Amniotic epithelial cell (primary cell): Measurements from ENCODE around the gene SEMG1.

Source experiments
- DNase-seq: peaks from one replicate; pipeline ENCODE4 v3.0.0-alpha.2; 2010; ENCODE audit warnings: low read depth

The SEMG1 gene, protein sequence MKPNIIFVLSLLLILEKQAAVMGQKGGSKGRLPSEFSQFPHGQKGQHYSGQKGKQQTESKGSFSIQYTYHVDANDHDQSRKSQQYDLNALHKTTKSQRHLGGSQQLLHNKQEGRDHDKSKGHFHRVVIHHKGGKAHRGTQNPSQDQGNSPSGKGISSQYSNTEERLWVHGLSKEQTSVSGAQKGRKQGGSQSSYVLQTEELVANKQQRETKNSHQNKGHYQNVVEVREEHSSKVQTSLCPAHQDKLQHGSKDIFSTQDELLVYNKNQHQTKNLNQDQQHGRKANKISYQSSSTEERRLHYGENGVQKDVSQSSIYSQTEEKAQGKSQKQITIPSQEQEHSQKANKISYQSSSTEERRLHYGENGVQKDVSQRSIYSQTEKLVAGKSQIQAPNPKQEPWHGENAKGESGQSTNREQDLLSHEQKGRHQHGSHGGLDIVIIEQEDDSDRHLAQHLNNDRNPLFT

DNA sequence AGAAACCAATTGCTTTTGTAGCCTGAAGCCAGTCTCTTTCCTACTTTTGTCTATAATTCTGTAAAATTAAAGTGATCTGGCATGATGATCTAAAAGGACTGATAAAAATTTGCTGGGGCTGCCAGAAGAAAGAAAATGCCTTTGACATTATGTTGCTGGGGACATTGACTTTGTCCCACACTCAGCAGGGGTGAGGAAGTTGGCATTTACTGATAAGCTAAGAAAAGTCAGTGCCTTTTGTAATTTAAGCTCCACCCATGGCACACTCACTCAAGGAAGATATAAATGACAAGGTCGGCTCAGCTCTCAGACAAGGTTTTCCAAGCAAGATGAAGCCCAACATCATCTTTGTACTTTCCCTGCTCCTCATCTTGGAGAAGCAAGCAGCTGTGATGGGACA is at the start of gene SEMG1:
TSS of gene SEMG1 (plus strand) at position 309 of the 400 bp plus-strand sequence. CDS start at position 330, 21 bp downstream.
- no peak for DNase-seq

DNA sequence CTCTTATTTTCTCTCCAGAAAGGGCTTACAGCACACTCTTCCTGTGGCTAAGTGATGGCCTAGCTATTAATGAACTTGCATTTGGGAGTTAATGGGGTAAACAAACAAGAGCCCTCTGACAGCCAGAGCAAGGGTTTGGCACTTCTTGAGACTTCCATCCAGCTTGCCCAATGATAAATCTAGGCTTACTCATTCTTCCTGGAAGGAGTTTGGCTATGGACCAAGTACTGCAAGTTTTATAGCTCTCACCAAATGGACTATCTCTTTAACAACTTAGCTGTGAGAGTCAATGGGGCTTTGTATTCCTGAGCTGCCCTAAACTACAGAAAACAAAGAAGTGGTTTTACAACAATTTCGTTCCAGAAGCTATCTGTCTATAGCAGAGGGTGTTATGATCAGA is 48.9 kb upstream of the SEMG1 start:
- peak; percentile 86 for DNase-seq

DNA sequence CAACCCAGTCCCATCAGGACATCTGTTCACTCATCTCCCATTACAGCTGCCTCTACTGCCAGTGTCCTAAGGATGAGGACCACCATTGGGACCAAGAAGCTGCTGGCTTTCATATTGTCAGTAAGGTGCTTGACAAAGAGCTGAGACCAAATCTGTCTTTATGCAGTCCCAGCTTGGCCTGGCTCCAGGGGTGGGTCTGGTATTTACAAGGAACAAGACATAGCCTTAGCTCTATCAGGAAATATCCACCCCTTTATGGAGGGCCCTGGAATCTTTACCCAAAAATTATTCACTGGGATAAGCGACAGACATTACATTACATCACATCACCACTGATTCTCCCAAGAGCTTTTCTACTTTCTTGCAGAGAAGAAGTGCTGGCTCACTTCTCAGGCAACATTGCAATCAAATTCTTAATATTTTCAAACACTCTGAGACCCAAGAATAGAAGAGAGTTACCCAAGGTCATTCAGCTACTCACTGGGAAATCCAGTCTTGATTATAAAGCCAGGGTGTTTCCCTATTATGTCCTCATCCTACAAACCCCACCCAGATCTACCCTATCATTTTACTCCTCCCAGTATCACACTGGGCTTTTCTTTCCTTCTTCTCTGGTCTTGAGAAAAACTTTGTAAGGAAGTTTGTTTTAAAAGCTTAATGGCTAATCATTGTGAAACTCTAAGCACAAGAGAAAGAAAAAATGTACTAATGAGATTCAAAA is 43.6 kb upstream of the SEMG1 start:
- DNase-seq, result no peak

DNA sequence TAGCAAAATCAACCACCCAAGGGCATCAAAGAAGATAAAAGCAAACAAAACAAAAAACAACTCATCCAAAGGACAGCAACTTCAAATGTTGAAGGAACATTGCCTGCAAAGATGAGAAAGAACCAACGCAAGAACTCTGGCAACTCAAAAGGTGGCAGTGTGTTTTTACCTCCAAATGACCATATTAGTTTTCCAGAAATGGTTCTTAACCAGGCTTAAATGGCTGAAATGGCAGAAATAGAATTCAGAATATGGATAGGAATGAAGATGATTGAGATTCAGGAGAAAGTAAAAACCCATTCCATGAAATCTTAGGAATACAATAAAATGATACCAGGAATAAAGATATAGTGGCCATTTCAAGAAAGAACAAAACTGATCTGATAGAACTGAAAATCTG is 41.9 kb upstream of the SEMG1 start:
- no peak for DNase-seq

DNA sequence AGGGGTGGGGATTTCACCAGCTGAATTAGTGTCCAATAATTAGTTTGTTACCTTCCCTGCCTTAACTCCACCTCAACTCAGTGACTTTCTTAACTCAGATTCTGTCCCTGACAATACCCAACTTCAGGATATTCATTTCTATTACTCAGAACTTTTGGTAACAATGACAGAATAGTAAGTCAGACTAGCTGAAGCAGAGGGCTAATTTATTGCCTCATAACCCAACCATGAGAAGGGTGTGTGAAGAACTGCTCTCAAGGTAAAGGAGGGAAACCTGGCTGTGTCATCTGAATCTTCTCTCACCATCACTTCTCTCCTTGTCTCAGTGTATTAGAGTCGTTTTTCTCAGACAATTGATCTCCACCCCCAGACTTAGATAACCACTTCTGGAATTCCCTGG is 33.3 kb upstream of the SEMG1 start:
- no peak for DNase-seq

DNA sequence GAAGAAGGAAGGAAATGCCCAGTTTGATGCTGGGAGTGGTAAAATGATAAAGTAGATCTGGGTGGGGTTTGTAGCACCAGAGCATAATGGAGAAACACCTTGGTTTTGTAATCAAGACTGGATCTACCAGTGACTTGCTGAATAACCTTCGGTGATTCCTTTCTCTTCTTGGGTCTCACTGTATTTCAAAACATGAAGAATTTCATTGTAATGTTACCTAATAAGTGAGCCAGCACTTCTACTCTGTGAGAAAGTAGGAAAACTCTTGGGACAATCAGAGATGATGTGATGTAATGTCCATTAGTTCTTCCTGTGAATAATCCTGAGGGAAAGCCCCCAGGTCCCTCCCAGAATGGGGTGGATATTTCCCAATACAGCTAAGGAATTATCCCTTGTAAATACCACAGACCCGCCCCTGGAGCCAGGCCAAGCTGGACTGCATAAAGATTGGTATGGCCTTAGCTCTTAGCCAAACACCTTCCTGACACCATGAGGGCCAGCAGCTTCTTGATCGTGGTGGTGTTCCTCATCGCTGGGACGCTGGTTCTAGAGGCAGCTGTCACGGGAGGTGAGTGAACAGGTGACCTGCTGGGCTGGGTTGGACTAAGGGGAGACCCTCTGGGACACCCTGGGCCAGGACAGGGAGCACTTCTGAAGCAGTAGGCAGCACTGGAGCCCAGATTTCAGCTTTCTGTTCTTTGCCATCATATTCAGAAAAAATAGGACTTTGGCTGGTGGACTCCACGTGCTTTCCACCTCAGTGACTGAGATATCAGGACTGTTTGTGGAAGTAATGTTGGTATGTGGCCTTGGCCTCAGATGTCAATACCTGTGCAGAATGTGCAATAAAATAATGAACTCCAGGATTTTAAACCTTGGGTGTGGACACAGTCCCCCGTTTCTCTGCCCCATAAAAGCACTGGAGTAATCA is 32.1 kb upstream of the SEMG1 start, which contains the start of gene PI3:
TSS of gene PI3 (plus strand) at position 469 of the 931 bp plus-strand sequence. CDS start at position 490, 21 bp downstream.
- peak; percentile 86 for DNase-seq

DNA sequence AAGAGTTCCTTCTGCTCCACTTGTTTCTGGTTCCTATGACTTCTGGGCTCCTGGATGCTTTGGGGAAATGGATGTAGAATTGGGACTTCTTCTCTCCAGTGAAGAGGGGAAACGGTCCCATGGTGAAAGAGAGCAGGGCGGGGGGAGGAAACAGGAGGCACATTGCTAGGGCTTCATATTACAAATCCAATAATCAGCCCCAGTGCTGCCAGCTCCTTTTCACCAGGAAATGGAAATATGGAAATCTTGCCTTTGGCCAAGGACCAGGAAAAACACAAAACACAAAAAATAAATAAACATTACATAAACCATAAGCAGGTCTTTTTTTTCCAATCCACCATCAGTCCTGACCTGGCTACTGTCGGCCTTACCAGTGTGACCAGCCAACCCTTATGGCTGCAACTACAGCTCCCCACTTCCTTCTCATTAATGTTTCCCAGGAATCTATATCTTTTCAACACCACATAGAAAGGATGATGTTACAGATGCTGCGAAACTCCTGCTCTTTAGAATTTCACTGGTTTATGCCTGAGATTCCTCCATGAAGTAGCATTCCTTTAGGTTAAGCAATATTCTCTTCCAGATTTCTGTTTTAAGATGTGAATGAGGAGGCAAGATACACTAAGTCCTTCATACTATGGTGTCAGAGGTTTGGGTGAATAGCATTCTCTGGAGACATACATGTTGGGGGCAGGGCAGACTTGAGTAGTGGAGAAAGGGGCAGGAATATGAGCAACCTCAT is 30.1 kb upstream of the SEMG1 start:
- DNase-seq, result peak; percentile 47

DNA sequence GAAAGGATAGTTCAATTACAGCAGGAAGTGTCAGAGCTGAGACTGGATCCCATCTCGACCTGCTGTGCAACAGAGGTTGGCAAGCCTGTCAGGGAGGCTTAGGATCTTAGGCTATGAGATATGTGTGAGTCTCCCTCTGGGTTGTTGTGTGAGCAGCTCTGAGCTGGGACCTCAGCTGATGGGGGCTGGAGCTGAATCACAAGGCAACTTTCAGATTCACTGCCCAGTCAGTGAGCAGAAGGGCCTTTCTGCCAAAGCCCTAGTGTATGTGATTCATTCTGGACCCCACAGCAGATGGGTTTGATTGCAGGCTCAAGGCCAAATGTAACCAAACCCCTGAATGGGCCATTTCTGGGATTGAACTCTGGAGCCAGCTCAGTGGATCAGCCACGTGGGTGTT is 27.7 kb upstream of the SEMG1 start:
- DNase-seq, result no peak

DNA sequence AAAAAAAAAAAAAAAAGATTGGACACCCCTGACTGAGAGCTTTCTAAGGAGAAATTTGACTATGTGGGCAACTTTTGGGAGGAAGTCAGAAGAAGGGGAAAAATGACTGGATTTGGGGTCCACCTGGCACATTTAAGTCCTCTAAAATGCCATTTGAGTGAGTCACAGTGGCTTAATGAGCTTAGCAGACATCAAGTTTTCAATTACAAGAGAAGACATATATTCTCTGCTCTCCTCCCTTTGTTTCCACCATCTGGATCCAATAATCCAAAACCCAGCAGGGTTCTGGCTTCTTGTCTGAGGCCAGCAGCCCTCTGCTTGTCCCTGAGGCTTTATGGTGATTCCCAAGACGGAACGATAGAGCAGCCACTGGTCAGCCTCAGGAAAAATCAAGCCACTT is 25.2 kb upstream of the SEMG1 start:
- DNase-seq, result no peak

DNA sequence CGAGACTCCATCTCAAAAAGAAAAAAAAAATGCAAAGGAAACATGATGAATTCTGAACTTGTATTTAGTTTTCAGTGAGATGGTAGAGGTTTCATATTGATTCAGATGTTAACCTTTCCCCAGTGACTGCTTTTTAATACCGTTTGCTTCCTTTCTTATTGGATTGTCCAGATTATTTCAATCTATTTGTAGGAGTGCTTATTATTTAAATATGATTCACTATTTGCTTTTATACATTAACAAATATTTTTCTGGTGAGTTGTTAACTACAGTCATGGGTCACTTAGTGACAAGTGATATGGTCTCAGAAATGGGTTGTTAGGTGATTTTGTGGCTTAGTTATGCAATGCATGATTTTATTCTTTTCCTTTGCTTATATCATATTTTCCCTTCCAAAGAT is 23.7 kb upstream of the SEMG1 start:
- no peak for DNase-seq

DNA sequence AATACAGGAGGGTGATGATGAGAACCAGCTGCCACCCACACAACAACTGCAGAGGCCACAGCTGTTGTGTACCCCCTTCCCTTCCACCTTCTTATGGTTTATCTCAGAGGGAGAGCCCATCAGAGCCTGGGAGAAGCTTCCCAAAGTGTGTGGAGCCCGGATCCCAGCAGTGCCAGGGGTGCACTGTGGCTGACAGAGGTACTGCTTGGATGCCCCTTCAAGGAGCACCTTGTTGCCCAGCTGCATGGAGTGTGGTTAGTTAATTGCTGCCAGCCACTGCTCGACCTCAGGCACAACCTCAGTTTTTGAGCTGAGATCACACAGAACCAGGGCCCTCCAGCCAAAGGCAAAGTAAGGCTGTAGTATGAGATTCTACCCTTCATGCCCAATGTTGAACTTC is 19.1 kb upstream of the SEMG1 start:
- no peak for DNase-seq

DNA sequence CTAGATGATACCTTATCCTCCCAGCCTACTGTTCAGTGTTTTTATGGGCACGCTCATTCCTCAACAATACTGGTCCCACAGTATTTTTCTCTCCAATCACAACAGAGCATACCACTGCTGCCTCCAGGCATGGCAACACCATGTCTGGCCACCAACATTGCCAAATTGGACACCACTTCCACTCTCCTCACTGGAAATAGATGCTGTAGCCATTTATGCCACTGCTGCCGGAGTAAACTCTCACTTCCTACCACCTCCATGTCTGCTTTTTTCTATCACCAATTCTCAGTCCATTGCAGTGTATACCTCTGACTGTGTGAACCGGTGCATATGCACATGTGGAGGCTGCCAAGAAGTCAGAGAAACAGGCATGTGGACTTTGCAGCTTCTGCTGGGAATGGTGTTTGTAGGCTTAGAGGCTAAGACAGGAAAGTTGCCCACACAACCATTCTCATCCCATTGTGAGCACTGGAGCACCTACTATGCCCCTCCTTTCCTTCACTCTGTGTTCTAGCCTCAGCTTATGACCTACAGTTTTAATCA is 17.7 kb upstream of the SEMG1 start:
- no peak for DNase-seq

DNA sequence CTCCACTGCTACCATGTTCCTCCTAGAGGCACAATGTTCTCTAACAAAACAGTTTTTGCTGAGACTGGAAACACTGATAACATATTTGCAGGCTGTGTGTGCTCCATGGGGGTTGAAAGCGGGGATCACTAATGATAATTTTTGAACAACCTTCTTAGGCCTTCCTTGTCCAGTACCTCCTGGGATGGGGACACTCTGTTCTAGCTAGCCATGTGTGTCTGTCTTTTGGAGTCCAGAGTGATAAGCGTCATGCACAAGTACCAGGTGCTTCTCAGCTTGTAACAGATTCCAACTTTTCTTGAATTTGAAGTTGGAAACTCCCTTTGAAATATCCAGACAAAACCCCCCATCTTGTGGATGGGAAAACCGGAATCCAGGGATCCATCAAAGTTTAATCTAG is 17.0 kb upstream of the SEMG1 start:
- DNase-seq, result no peak

DNA sequence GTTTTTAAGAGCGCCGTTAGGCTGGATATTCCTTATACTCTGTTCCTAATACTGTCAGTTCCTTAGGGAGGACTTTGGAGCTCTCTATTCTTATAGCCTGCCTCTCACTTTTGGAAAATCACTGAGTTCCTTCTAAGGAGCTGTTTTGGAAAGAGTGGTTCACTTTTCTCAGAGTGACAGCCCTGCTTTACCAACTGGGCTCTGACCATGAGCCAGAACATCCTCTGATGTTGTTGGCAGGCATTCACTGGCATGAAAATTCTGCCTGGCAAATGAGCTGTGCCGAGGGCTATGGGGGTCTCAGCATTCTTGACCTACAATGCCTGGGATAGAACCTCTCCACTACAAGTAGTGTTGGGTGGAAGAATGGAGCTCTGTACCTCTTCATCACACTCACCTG is 14.9 kb upstream of the SEMG1 start:
- no peak for DNase-seq

DNA sequence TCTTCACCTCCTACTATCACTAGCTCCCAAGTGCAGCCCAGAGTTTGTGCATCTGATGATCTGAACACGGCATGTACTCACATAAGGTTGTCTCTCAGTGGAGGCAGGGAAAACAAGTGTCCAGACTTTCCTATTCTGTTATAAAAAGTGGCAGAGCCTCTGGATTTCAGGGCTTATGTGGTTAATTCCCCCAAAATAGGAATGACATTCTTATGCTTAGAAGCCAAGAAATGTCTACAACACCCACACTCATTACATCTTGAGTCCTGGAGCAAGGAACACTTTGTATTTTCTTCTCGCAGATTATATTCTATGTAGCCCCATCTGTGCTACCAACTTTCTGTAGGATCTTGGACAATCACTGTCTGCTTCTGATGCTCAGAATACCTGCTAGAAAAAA is 13.5 kb upstream of the SEMG1 start:
- DNase-seq, result no peak

DNA sequence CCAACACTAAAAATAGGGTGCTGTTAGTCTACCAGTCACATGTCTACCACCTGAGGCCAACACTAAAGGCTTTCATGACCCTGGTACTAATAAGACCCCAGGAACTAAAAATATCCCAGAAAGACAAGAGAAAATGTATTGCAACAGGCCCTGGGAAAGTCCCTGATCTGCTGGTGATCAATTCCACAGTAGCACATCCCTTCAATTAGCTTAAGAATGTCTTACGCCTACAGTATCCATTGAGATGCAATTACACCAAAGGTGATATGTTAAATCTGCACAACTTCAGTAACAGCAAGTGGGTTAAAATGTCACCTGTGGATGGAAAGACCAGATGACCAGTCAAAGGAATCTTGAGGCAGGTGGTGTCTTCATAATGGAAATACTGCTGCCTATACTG is 3.1 kb downstream of the SEMG1 start:
- no peak for DNase-seq

DNA sequence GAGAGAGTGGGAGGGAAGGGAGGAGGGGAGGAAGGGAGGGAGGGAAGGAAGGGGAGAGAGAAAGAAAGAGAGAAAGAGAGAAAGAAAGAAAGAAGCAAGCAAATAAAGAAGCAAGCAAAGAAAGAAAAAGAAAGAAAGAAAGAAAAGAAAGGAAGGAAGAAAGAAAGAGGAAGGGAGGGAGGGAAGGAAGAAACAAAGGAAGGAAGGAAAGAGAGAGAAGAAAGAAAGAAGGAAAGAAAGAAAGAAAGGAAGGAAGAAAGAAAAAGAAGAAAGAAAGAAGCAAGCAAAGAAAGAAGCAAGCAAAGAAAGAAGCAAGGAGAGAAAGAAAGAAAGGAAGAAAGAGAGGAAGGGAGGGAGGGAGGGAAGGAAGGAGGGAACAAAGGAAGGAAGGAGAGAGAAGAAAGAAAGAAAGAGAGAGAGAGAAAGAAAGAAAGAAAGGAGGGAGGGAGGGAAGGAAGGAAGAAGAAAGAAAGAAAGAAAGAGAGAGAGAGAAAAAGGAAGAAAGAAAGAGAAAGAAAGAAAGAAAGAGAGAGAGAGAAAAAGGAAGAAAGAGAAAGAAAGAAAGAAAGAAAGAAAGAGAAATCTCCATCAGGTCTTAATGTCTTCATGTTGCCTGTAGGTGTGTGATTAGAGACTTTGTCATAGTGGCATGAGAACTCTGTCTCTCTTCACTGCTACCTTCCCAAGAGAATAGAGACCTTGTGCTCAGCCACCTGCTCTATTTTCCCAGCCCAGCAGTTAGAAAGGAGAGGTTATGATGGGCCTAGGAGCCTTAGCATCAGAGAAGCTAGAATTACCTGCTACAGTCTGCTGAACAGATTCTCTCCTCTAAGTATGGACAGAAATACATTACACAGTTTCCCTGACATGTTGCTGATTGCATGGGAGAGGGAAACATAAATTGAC is 5.0 kb downstream of the SEMG1 start:
- no peak for DNase-seq

DNA sequence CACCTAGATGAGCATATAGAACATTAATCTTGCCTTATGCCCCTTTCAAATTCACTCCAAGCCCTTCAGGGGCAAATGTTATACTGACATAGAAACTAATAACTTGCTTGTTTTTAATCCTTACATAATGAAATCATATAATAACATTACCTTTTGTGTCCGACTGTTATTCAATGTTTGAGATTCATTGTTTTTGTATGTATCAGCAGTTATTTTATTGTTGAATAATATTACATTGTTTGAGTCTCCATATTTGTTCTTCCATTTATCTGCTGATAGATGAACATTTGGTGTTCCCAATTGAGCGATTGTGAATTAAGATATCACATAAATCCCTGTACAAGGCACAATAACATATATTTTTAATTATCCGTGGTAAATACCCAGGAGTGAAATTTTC is 6.0 kb downstream of the SEMG1 start:
- no peak for DNase-seq

DNA sequence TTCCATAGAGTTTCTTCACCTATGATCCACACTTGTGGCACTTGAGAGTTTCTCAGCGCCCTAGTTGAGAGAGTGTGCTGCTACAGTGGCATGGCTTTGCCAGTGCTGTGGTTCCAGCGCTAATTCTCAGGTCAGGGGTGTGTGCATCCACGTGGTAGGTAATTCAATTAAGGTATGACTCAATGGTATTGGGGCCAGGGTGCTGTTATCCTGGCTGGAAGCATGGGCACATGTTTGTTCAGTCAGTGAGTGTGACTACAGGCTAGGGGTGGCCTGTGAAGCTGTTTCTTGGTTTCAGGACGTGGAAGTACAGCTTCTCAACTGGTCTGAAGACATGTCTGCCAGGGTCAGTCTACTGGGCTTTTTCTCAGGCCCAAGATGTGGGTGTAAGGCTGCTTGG is 11.3 kb downstream of the SEMG1 start:
- DNase-seq, result no peak

DNA sequence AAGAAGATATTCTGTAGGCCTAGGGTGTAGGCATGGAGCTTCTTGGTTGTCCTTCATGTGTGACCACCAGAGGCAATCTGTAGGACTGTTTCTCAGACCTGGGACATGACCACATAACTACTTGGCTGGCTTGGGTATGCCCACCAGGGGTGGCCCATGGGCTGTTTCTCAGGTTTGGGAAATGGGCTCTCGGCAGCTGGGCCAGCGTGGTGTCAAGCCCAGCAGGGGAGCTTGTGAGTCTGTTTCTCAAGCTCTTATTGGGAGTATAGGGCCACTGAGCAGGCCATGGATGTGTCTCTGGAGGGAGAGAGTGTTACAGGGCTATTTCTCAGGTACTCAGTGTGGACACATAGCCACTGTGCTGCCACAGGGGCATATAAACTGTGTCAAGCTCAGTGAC is 11.8 kb downstream of the SEMG1 start:
- no peak for DNase-seq
